AG20443 (cell line): ENCODE results near the gene KLHL17.
"Not testable (repeated sequence)": the region's sequence is repeated elsewhere in the genome, so short reads cannot be mapped to it uniquely, and the experiment has no call there.

ENCODE experiments used
- DNase-seq: peaks from one replicate; pipeline ENCODE4 v3.0.0; 2012; ENCODE audit warnings: low spot score, mixed read lengths

Gene KLHL17

DNA sequence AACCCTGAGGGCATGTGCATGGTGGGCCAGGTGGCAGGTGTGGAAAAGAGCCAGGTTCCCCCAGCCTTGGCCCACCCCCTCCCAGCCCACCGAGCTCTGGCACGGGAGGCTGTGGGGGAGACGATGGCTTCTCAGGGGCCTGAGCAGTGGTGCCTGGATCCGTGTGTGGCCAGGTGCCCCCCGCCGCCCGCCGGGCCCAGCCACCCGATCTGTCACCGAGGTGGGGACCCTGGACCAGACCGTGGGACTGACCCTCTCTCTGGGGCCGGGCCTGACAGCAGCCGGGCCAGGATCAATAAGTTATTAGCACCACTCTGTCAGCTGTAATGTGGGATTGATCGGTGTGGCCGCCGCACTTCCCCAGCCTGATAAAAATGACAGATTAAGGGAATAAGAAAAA, 22.9 kb upstream of the KLHL17 start:
- DNase-seq, result no peak

DNA sequence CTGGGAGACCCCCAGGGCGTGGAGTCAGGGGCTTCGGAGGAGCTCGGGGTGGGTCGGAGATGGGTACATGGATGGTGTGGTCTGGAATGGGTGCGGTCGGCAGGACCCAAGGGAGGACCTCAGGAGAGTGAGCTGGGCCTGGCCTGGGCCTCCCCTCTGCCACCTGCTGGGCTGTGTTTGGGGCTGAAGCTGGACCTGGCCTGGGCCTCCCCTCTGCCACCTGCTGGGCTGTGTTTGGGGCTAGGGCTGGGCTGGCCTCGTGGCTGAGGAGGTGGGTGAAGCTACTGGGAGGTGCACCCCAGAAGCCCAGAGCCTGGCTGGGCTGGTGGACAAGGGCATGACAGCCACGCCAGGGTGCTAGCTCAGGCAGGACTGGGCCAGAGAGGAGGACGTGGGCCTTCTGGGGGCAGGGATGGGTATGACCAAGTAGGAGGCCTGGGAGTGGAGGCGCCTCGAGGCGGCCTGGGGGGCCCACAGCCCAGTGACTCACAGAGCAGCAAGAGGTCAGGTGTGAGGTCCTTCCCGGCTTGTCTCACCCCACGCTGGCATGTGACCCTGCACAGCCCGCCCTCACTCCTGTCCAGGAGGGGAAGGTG, 22.2 kb upstream of the KLHL17 start:
- DNase-seq, result peak; percentile 50

- DNase-seq, result no peak
These were observed 21.5 kb upstream of the KLHL17 start for GRCh38 chr1:938711-939489.

- no peak for DNase-seq
These were observed 20.8 kb upstream of the KLHL17 start for GRCh38 chr1:939511-940106.

GRCh38 chr1:940107-941014, 20.0 kb upstream of the KLHL17 start:
- DNase-seq, result peak; percentile 78

GRCh38 chr1:941015-941587, 19.3 kb upstream of the KLHL17 start:
- no peak for DNase-seq

- peak; percentile 93 for DNase-seq
These were observed 18.6 kb upstream of the KLHL17 start for GRCh38 chr1:941588-942383.

DNA sequence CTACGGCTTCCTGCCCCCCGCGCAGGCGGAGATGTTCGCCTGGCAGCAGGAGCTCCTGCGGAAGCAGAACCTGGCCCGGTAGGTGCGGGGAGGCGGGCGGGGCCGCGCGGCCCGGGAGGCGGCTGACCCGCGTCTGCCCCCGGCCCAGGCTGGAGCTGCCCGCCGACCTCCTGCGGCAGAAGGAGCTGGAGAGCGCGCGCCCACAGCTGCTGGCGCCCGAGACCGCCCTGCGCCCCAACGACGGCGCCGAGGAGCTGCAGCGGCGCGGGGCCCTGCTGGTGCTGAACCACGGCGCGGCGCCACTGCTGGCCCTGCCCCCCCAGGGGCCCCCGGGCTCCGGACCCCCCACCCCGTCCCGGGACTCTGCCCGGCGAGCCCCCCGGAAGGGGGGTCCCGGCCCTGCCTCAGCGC, 18.0 kb upstream of the KLHL17 start:
- DNase-seq, result no peak

- DNase-seq, result peak; percentile 54
These were observed 17.4 kb upstream of the KLHL17 start for GRCh38 chr1:942864-943533.

DNA sequence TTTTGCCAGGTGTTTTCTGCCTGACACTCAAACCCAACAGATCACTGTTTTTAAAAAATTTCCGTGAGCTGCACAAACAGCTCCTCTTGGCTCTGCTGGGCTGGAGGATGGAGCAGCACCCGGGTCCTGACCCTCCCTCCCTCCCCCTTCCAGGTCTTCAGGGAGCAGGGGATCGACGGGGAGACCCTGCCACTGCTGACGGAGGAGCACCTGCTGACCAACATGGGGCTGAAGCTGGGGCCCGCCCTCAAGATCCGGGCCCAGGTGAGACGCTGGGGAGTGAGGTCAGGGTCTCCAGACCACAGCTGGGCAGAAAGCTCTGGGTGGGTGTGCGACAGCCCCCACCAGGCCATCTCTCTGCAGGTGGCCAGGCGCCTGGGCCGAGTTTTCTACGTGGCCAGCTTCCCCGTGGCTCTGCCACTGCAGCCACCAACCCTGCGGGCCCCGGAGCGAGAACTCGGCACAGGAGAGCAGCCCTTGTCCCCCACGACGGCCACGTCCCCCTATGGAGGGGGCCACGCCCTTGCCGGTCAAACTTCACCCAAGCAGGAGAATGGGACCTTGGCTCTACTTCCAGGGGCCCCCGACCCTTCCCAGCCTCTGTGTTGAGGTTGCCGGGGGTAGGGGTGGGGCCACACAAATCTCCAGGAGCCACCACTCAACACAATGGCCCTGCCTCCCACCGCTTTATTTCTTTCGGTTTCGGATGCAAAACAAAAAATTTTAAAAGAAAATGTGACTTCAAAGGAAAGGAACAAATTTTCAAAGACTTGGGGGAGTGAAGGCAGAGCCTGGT, 16.6 kb upstream of the KLHL17 start:
- no peak for DNase-seq

DNA sequence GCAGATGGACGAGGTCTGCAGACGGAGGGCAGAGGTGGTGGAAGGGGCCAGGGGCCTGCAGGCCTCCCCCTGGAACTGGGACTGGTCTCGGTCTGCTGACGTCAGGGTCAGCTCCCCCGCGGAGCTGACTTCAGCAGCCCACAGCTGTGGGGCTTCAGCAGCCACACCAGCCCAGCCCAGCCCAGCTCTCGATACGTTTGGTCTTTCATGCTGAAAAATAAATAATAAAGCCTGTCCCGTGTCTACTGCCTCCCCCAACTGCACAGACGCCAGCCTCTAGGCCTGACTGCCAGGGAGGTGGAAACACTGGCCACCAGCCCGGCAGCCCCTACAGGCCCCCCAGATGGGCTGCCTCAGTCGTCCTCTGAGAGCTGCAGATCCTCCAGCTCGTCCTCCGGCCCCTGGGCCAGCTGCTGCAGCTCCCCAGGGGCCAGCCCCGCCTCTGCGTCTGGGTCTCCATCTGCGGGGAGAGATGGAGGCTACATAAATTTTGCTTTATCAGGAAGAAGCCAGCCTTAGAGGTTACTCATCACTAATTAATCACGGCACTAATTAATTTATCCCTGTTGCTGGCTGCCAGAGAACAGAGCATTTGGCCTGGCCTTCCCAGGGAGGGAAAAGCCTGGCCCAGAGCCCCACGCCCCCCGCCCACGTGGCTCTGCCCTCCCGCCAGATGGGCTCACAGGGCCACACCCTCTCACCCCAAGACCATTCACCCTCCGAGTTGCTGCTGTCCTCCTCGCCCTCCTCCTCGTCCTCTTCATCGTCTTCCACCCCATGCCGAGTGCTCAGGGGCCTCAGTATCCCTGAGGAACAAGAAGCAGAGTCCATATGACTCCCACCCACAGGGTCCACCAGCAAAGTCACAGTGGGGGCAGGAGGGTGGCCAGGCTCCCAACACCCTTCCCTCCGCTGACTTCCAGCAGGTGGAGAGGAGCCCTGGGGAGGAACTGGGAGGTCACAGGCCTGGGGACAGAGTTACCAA, 15.8 kb upstream of the KLHL17 start:
- DNase-seq, result no peak

DNA sequence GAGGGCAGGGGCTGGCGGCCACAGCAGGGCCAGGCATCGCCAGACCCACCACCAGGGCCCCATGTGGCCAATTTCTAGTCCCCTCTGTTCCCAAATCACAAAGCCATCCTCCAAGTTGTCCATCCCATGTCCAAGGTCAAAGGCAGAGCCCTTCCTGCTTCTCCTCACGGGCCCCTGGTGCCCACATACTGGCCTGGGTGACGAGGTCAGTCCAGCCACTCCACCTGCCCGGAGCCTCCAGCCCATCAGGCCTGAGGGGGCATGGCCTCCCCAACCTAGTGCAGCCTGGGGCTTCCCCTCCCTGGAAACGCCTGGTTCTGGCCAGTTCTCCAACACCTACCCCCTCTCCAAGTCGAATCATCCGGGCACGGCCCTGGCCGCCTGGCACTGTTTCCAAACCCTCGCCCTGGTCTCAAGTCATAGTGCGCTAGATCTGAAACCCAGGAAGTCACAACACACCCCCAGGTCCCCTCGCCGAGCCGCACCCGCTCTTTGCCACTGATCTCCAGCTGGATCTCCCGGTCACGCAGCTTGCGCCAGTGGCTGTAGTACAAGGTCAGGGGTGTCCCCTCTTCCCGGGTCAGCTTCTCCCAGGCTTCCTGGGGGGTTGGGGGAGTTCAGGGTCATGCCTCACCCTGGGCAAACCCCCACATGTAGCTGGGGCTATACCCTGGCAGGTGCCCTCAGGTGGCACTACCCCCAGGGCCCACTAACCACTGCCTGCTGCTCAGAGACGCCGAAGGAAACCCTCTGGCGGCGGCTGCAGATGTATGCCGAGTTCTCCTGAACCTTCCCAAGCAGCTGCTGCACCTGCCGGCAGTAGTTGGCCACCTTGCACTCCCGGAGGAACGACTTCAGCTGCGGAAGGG, 14.5 kb upstream of the KLHL17 start:
- DNase-seq, result no peak

DNA sequence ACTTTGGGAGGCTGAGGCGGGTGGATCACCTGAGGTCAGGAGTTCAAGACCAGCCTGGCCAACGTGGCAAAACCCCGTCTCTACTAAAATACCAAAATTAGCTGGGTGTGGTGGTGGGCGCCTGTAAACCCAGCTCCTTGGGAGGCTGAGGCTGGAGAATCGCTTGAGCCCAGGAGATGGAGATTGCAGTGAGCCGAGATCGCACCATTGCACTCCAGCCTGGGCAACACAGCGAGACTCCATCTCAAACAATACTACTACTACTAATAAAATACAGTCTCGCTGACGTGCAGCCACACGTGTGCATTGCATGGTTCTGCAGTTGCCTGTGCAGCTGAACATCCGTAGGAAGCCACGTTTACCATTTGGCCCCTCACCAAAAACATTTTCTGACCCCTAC, 13.6 kb upstream of the KLHL17 start:
- DNase-seq, result not testable (repeated sequence)

DNA sequence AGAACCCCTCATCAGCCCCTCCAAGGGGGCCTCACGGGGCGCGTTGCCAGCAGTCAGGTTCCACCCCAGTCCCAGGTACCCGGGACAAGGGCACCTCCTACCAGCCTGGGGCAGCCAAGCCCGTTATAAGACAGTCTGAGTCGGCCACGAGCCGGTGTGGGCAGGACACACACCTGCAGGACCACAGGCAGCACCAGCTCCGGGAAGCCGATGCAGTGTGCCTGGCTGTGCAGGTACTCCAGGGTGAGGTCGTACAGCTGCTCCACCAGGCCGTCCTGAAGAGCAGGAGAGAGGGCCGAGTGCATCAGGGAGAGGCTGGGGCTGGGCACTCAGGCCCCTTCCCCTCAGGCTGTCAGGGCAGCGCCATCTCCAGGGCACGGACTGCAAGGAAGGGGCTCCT, 12.4 kb upstream of the KLHL17 start:
- DNase-seq, result no peak

GRCh38 chr1:950268-950667, 10.1 kb upstream of the KLHL17 start:
- no peak for DNase-seq

GRCh38 chr1:950881-951280, 9.5 kb upstream of the KLHL17 start:
- DNase-seq, result no peak

DNA sequence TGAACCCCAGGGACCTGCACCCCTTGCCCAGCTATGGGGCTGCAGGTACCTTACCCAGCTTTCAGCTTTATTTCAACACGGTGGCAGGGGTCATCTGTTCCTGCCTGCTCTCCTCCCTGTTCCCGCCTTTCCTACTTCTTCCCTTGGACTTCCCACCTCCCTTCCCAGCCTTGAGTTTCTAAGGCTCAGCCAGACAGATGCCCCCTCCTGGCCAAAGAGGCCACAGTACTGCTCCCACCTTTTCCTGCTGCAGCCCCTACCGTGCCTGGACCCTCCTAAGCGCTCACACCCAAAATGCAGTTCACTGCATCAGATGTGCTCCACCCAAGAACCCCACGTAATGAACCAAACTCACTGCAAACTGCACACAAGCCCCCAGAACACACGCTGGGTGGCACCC, 9.0 kb upstream of the KLHL17 start:
- DNase-seq, result no peak

- no peak for DNase-seq
These were observed 8.2 kb upstream of the KLHL17 start for GRCh38 chr1:952201-952600.
